Karpas-422 (cell line): ENCODE results near the gene PIGL. TPM values are rescaled to one million over a fixed set of nuclear protein-coding genes. Genes with fewer than 3 reads are reported as not detected.
A peak's percentile ranks its signal among the peaks of the same experiment; 100 is the strongest.

ENCODE experiments used
- DNase-seq: peaks from one replicate; pipeline ENCODE4 v3.0.0-alpha.2; 2015
- H2AFZ ChIP-seq: fragments of 200-600 bp; sonication (generic); 2 replicates; pipeline ENCODE4 v1.6.1; 2014; ENCODE audit warnings: antibody characterized with exemption, low read length, mixed read lengths
- H3K27ac ChIP-seq: fragments of 200-600 bp; sonication (generic); 2 replicates; pipeline ENCODE4 v1.5.1; 2014; ENCODE audit warnings: mild to moderate bottlenecking, low read length, moderate library complexity
- H3K27me3 ChIP-seq: fragments of 200-600 bp; sonication (generic); 2 replicates; pipeline ENCODE4 v1.6.1; 2014; ENCODE audit warnings: low read length, mixed read lengths
- H3K36me3 ChIP-seq: fragments of 200-600 bp; sonication (generic); 2 replicates; pipeline ENCODE4 v1.6.1; 2014; ENCODE audit warnings: low read length, mixed read lengths; ENCODE audit not compliant: insufficient read depth
- H3K4me1 ChIP-seq: fragments of 200-600 bp; sonication (generic); 2 replicates; pipeline ENCODE4 v1.6.1; 2014; ENCODE audit warnings: mild to moderate bottlenecking, low read length, mixed read lengths
- H3K4me2 ChIP-seq: fragments of 200-600 bp; sonication (generic); 2 replicates; pipeline ENCODE4 v1.6.1; 2014; ENCODE audit warnings: low read length, low read depth, mild to moderate bottlenecking; ENCODE audit not compliant: poor library complexity, severe bottlenecking
- H3K4me3 ChIP-seq: fragments of 200-600 bp; sonication (generic); 2 replicates; pipeline ENCODE4 v1.5.1; 2014; ENCODE audit warnings: mild to moderate bottlenecking, antibody characterized with exemption, low read length, mixed read lengths
- H3K79me2 ChIP-seq: fragments of 200-600 bp; sonication (generic); 2 replicates; pipeline ENCODE4 v1.6.1; 2014; ENCODE audit warnings: mild to moderate bottlenecking, low read length, mixed read lengths
- H3K9ac ChIP-seq: fragments of 200-600 bp; sonication (generic); 2 replicates; pipeline ENCODE4 v1.6.0; 2014; ENCODE audit warnings: low read length
- H3K9me2 ChIP-seq: fragments of 200-600 bp; sonication (generic), shearing (Covaris generic); replicated peaks from 2 replicates; pipeline ENCODE4 v1.6.0; 2014; ENCODE audit warnings: mild to moderate bottlenecking, low read length, moderate library complexity; ENCODE audit not compliant: insufficient read depth
- H3K9me3 ChIP-seq: fragments of 300-700, 200-600 bp; sonication (generic); 2 replicates; pipeline ENCODE4 v1.6.1; 2014; ENCODE audit warnings: low read length, mixed read lengths
- H4K20me1 ChIP-seq: fragments of 200-600 bp; sonication (generic); 2 replicates; pipeline ENCODE4 v1.6.1; 2014; ENCODE audit warnings: mild to moderate bottlenecking, antibody characterized with exemption, low read length, low read depth; ENCODE audit not compliant: insufficient read depth
- total RNA-seq: library from RNA; depleted of rRNA; stranded (reverse); fragments of >200 nt; shearing (Covaris generic); gene quantifications from 2 replicates; pipeline ENCODE4 v1.2.3, GENCODE V29; 2014; ENCODE audit warnings: low replicate concordance; rRNA removed

The PIGL gene
- 43.4 and 48.2 TPM in 2 replicates for total RNA-seq

- Histone ChIP-seq H4K20me1 (peaks cover 11% of the 10 kb centered on the region; the same call in 1 of the 2 replicates), H3K27me3 (no peaks in the 10 kb centered on the region), H3K9me2 (no peaks in the 10 kb centered on the region), H3K79me2 (peaks cover 91% of the 10 kb centered on the region), H3K4me2 (peak within 1 kb of the TSS; percentile 94), H3K4me3 (peak within 1 kb of the TSS; percentile 89), H3K4me1 (peaks cover 45% of the 10 kb centered on the region), H3K27ac (peak within 1 kb of the TSS; percentile 90), H3K9me3 (no peaks in the 10 kb centered on the region), H3K36me3 (0 out of 2 replicates have a peak, but pooled peaks cover 4% of the 10 kb centered on the region), H2AFZ (peak within 1 kb of the TSS; percentile 91), H3K9ac (peak within 1 kb of the TSS; percentile 97)
- DNase-seq: peak; percentile 96
Observed at GRCh38 chr17:16217002-16217635, at the start of gene PIGL. TSS of gene PIGL (plus strand) at chr17:16217210. CDS start at chr17:16217227, 17 bp downstream.

GRCh38 chr17:16171613-16172012 lies 45.4 kb upstream of the PIGL start:
- H3K9me2 ChIP-seq: no peaks in the 10 kb centered on the region
- H3K27ac ChIP-seq: peak overlapping the region; percentile 46
- peaks cover 17% of the 10 kb centered on the region for H3K4me1 ChIP-seq
- peak overlapping the region; percentile 27 for H3K4me2 ChIP-seq
- H3K36me3 ChIP-seq: 0 out of 2 replicates have a peak, but pooled peaks cover 8% of the 10 kb centered on the region
- no peaks in the 10 kb centered on the region for H3K9me3 ChIP-seq
- DNase-seq: no peak
- H3K27me3 ChIP-seq: no peaks in the 10 kb centered on the region
- no peak overlapping the region for H3K4me3 ChIP-seq
- no peak overlapping the region for H3K9ac ChIP-seq
- no peak overlapping the region for H2AFZ ChIP-seq
- H3K79me2 ChIP-seq: peaks cover 63% of the 10 kb centered on the region
- no peaks in the 10 kb centered on the region for H4K20me1 ChIP-seq

GRCh38 chr17:16178836-16179235 lies 38.2 kb upstream of the PIGL start:
- Histone ChIP-seq H3K9ac (no peak overlapping the region), H3K36me3 (peaks cover 16% of the 10 kb centered on the region), H3K4me2 (no peak overlapping the region), H3K4me1 (no peaks in the 10 kb centered on the region), H2AFZ (no peak overlapping the region), H3K9me2 (no peaks in the 10 kb centered on the region), H3K27ac (no peak overlapping the region), H3K4me3 (no peak overlapping the region), H4K20me1 (no peaks in the 10 kb centered on the region), H3K79me2 (peaks cover 90% of the 10 kb centered on the region), H3K27me3 (no peaks in the 10 kb centered on the region), H3K9me3 (no peaks in the 10 kb centered on the region)
- no peak for DNase-seq

GRCh38 chr17:16181581-16181980 lies 35.4 kb upstream of the PIGL start:
- Histone ChIP-seq H3K9me3 (no peaks in the 10 kb centered on the region), H3K27me3 (no peaks in the 10 kb centered on the region), H3K9me2 (no peaks in the 10 kb centered on the region), H3K36me3 (peaks cover 39% of the 10 kb centered on the region), H3K4me3 (no peak overlapping the region), H2AFZ (no peak overlapping the region), H3K4me1 (no peaks in the 10 kb centered on the region), H4K20me1 (no peaks in the 10 kb centered on the region), H3K79me2 (peaks cover 88% of the 10 kb centered on the region), H3K27ac (no peak overlapping the region), H3K4me2 (no peak overlapping the region), H3K9ac (no peak overlapping the region)
- DNase-seq: no peak

GRCh38 chr17:16187642-16188041 lies 29.4 kb upstream of the PIGL start:
- H2AFZ ChIP-seq: no peak overlapping the region
- no peak overlapping the region for H3K4me2 ChIP-seq
- H4K20me1 ChIP-seq: no peaks in the 10 kb centered on the region
- peaks cover 96% of the 10 kb centered on the region for H3K79me2 ChIP-seq
- H3K9me2 ChIP-seq: no peaks in the 10 kb centered on the region
- peaks cover 34% of the 10 kb centered on the region for H3K36me3 ChIP-seq
- H3K27ac ChIP-seq: no peak overlapping the region
- H3K27me3 ChIP-seq: no peaks in the 10 kb centered on the region
- no peaks in the 10 kb centered on the region for H3K9me3 ChIP-seq
- no peak overlapping the region for H3K4me3 ChIP-seq
- no peaks in the 10 kb centered on the region for H3K4me1 ChIP-seq
- no peak for DNase-seq
- no peak overlapping the region for H3K9ac ChIP-seq

- Histone ChIP-seq H3K4me3 (no peak overlapping the region), H4K20me1 (no peaks in the 10 kb centered on the region), H3K27ac (no peak overlapping the region), H3K79me2 (peaks cover 91% of the 10 kb centered on the region), H3K9me3 (no peaks in the 10 kb centered on the region), H3K36me3 (peaks cover 22% of the 10 kb centered on the region), H3K27me3 (no peaks in the 10 kb centered on the region), H3K4me2 (no peak overlapping the region), H3K9ac (no peak overlapping the region), H2AFZ (no peak overlapping the region), H3K9me2 (no peaks in the 10 kb centered on the region), H3K4me1 (no peaks in the 10 kb centered on the region)
- DNase-seq: no peak
Observed at GRCh38 chr17:16189791-16190348, 27.1 kb upstream of the PIGL start.

GRCh38 chr17:16190703-16191360 lies 26.2 kb upstream of the PIGL start:
- no peak overlapping the region for H3K27ac ChIP-seq
- H4K20me1 ChIP-seq: no peaks in the 10 kb centered on the region
- no peaks in the 10 kb centered on the region for H3K4me1 ChIP-seq

GRCh38 chr17:16191604-16192003 lies 25.4 kb upstream of the PIGL start:
- H3K79me2 ChIP-seq: peaks cover 88% of the 10 kb centered on the region
- H3K4me2 ChIP-seq: no peak overlapping the region
- H3K36me3 ChIP-seq: peaks cover 7% of the 10 kb centered on the region

More at GRCh38 chr17:16190703-16191360, 26.2 kb upstream of the PIGL start:
- no peak overlapping the region for H2AFZ ChIP-seq
- peaks cover 92% of the 10 kb centered on the region for H3K79me2 ChIP-seq
- H3K9me3 ChIP-seq: no peaks in the 10 kb centered on the region
- H3K36me3 ChIP-seq: peaks cover 15% of the 10 kb centered on the region
- no peak overlapping the region for H3K4me2 ChIP-seq
- H3K4me3 ChIP-seq: no peak overlapping the region
- DNase-seq: no peak
- H3K9ac ChIP-seq: no peak overlapping the region
- H3K9me2 ChIP-seq: no peaks in the 10 kb centered on the region
- no peaks in the 10 kb centered on the region for H3K27me3 ChIP-seq

More at GRCh38 chr17:16191604-16192003, 25.4 kb upstream of the PIGL start:
- Histone ChIP-seq H3K4me1 (no peaks in the 10 kb centered on the region), H2AFZ (no peak overlapping the region), H4K20me1 (no peaks in the 10 kb centered on the region), H3K9ac (no peak overlapping the region), H3K9me2 (no peaks in the 10 kb centered on the region), H3K4me3 (no peak overlapping the region), H3K27ac (no peak overlapping the region), H3K27me3 (no peaks in the 10 kb centered on the region), H3K9me3 (no peaks in the 10 kb centered on the region)
- DNase-seq: no peak
